Fibroblast of lung (primary cell): Measurements from ENCODE around the gene DDHD1. TPM values are rescaled to one million over a fixed set of nuclear protein-coding genes. Genes with fewer than 3 reads are reported as not detected.

Experiments
- DNase-seq, 2 donors: peaks; one replicate each; pipeline versions ENCODE4 v3.0.0 to v3.0.0-alpha.2; 2010; ENCODE audit warnings: low read depth in 2 of 2
- H2AFZ ChIP-seq: 2 replicates; pipeline ENCODE4 v1.5.1; 2012; ENCODE audit warnings: low read length, control low read depth, inconsistent platforms
- H3K27ac ChIP-seq: 2 replicates; pipeline ENCODE4 v1.5.1; 2011; ENCODE audit warnings: low read length, control low read depth; ENCODE audit not compliant: insufficient read depth
- H3K27me3 ChIP-seq: 2 replicates; pipeline ENCODE4 v1.5.1; 2011; ENCODE audit warnings: mild to moderate bottlenecking, low read length; ENCODE audit not compliant: control insufficient read depth, insufficient read depth
- H3K36me3 ChIP-seq: 2 replicates; pipeline ENCODE4 v1.5.1; 2011; ENCODE audit warnings: low read length; ENCODE audit not compliant: control insufficient read depth, insufficient read depth
- H3K4me1 ChIP-seq: 2 replicates; pipeline ENCODE4 v1.5.1; 2011; ENCODE audit warnings: low read length; ENCODE audit not compliant: control insufficient read depth, insufficient read depth; ENCODE audit errors: extremely low read depth
- H3K4me2 ChIP-seq: 2 replicates; pipeline ENCODE4 v1.5.1; 2011; ENCODE audit warnings: low read length, control low read depth; ENCODE audit not compliant: insufficient read depth; ENCODE audit errors: extremely low read depth
- H3K4me3 ChIP-seq, 4 experiments: fragments of 200-600 bp in 1 of 4; sonication (generic) in 1 of 4; replicated peaks in 1 of 4; 2 replicates each; pipeline ENCODE4 v1.5.1; 2011 to 2016; ENCODE audit warnings: low read length in 4 of 4, low read depth in 3 of 4, mild to moderate bottlenecking in 3 of 4, control low read depth in 2 of 4, inconsistent platforms in 1 of 4, mixed read lengths in 1 of 4; ENCODE audit not compliant: insufficient read depth in 1 of 4; ENCODE audit errors: control extremely low read depth in 1 of 4
- H3K79me2 ChIP-seq: 2 replicates; pipeline ENCODE4 v1.5.1; 2012; ENCODE audit warnings: mild to moderate bottlenecking, low read length, inconsistent platforms; ENCODE audit not compliant: control insufficient read depth, insufficient read depth
- H3K9ac ChIP-seq: 2 replicates; pipeline ENCODE4 v1.5.1; 2011; ENCODE audit warnings: mild to moderate bottlenecking, low read length, control low read depth; ENCODE audit not compliant: insufficient read depth
- H3K9me3 ChIP-seq: 2 replicates; pipeline ENCODE4 v1.5.1; 2012; ENCODE audit warnings: low read depth, low read length; ENCODE audit not compliant: control insufficient read depth, insufficient read depth
- H4K20me1 ChIP-seq: 2 replicates; pipeline ENCODE4 v1.5.1; 2011; ENCODE audit warnings: low read length; ENCODE audit not compliant: control insufficient read depth, insufficient read depth; ENCODE audit errors: extremely low read depth
- polyA plus RNA-seq, 2 donors: library from polyadenylated mRNA; depleted of rRNA in 1 of 2; stranded (reverse) in 1 of 2; unstranded in 1 of 2; fragments of >200 nt; gene quantifications; 2 replicates each; pipeline ENCODE4 v1.2.1, GENCODE V29; 2011 to 2012; ENCODE audit warnings: missing spikeins in 1 of 2
- total RNA-seq: library from RNA; depleted of rRNA; stranded (reverse); fragments of >200 nt; gene quantifications from 2 replicates; pipeline ENCODE4 v1.2.1, GENCODE V29; 2014
- TF ChIP-seq, protein P1 (sequence below), 2 donors: IDR thresholded peaks in 1 of 2; conservative IDR thresholded peaks in 1 of 2; 1 replicate in 1 of 2; 2 replicates in 1 of 2; pipeline ENCODE4 v1.5.1; 2011 to 2012; ENCODE audit warnings: low read length in 2 of 2, control low read depth in 1 of 2, inconsistent platforms in 1 of 2, low read depth in 1 of 2, mild to moderate bottlenecking in 1 of 2

Gene DDHD1
- total and polyA plus RNA-seq, 2 donors (not counting 1 experiment from before 2014, with no cell fraction given): 13.6 to 30.6 TPM

DNA sequence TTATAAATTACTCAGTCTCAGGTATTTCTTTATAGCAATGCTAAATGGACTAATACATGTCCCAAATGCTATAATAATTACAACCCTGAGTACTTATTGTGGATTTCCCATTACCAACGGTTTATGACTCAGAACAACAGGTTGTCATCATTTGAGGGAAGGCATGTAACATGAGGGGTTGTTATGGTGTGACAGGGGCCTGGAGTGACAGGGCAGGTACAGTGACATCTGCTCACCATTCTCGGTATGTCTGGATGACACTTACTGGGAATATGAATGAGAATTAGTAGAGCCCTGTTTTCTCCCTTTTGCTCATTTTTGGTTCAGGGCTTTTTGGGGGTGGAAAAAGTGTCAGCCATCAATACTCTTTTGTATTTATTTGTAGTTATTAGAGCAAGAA is 166.1 kb downstream of the DDHD1 start:
- H3K27me3 ChIP-seq: no peaks in the 10 kb centered on the region
- H3K4me3 ChIP-seq: no peak overlapping the region
- no peaks in the 10 kb centered on the region for H4K20me1 ChIP-seq
- H3K79me2 ChIP-seq: no peaks in the 10 kb centered on the region
- TF ChIP-seq, protein P1, sequence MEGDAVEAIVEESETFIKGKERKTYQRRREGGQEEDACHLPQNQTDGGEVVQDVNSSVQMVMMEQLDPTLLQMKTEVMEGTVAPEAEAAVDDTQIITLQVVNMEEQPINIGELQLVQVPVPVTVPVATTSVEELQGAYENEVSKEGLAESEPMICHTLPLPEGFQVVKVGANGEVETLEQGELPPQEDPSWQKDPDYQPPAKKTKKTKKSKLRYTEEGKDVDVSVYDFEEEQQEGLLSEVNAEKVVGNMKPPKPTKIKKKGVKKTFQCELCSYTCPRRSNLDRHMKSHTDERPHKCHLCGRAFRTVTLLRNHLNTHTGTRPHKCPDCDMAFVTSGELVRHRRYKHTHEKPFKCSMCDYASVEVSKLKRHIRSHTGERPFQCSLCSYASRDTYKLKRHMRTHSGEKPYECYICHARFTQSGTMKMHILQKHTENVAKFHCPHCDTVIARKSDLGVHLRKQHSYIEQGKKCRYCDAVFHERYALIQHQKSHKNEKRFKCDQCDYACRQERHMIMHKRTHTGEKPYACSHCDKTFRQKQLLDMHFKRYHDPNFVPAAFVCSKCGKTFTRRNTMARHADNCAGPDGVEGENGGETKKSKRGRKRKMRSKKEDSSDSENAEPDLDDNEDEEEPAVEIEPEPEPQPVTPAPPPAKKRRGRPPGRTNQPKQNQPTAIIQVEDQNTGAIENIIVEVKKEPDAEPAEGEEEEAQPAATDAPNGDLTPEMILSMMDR (conservative IDR thresholded peaks at IDR 0.05 in 1 of 2, IDR thresholded peaks at IDR 0.05 in 1 of 2; ENCODE audit: low read depth in 1 of 2, low read length in 2 of 2): no peak
- no peaks in the 10 kb centered on the region for H3K4me1 ChIP-seq
- no peaks in the 10 kb centered on the region for H3K36me3 ChIP-seq
- H3K27ac ChIP-seq: no peak overlapping the region
- H2AFZ ChIP-seq: no peak overlapping the region
- H3K9me3 ChIP-seq: no peaks in the 10 kb centered on the region
- no peak for DNase-seq
- H3K9ac ChIP-seq: no peak overlapping the region
- H3K4me2 ChIP-seq: no peak overlapping the region

Other genes starting within 250 kb of the DDHD1 start
- 111 and 128 TPM in 2 replicates for gene FERMT2, start 202.3 kb downstream of the DDHD1 start, total RNA-seq
- gene FERMT2, start 202.3 kb downstream of the DDHD1 start, polyA plus RNA-seq: 176 and 439 TPM in 2 replicates